Measurements from ENCODE around the gene HSPB7.
A peak's percentile ranks its signal among the peaks of the same experiment; 100 is the strongest.

Gene HSPB7

DNA sequence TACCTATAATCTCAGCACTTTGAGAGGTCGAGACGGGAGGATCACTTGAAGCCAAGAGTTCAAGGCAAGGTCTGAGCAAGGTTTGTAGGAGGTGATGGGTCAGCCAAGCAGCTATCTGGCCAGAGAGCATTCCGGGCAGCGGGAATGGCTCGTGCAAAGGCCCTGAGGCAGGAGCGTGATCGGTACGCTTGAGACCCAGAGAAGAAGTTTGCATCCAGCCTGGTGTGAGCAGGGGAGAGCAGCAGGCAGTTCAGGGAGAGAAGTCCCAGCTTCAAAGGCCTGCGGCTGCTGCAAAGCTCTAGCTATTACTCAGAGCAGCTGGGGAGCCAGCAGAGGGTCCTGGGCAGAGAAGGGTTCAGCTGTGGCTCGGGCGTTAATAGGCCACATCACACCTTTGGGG, 18.9 kb downstream of the HSPB7 start:
- in situ Hi-C loops (cut with MboI; ENCODE audit: low pct_unique_long_range_greater_than_20kb, low sequenced_read_pairs, unreplicated experiment), result loop anchor here (10.0 kb wide), 1 partner anchor 184 kb away; no protein-coding TSS in a partner anchor
- DNase-seq (ENCODE audit: low spot score), result no peak
- TF ChIP-seq, protein P1, sequence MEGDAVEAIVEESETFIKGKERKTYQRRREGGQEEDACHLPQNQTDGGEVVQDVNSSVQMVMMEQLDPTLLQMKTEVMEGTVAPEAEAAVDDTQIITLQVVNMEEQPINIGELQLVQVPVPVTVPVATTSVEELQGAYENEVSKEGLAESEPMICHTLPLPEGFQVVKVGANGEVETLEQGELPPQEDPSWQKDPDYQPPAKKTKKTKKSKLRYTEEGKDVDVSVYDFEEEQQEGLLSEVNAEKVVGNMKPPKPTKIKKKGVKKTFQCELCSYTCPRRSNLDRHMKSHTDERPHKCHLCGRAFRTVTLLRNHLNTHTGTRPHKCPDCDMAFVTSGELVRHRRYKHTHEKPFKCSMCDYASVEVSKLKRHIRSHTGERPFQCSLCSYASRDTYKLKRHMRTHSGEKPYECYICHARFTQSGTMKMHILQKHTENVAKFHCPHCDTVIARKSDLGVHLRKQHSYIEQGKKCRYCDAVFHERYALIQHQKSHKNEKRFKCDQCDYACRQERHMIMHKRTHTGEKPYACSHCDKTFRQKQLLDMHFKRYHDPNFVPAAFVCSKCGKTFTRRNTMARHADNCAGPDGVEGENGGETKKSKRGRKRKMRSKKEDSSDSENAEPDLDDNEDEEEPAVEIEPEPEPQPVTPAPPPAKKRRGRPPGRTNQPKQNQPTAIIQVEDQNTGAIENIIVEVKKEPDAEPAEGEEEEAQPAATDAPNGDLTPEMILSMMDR (IDR thresholded peaks at IDR 0.05; ENCODE audit: extremely low read depth, insufficient read depth, missing control alignments), result no peak

DNA sequence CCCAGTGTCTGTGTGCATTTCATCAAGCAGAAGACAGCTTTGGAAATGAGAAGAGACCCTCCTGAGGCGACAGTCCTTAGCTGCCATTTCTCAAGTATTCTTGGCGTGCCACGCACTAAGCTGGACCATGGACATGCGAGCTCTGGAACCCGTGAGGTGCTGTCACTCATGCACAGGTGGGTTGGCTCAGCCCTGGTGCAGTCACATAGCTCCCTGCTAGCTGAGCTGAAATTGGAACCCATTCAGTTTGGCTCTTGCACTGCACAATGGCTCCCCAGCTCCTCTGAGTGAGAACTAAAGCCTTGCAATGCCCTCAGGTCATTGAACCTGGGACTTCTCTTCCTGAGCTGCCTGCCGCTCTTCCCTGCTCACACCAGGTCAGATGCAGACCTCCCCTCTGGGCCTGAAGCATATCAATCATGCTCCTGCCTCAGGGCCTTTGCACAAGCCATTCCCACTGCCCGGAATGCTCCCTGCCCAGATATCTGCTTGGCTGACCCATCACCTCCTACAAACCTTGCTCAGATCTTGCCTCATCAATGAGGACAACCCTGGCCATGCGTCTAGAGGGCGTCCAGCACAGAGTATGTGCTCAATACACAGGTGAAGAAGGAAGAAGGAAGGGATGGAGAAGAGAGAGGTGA, 20.1 kb downstream of the HSPB7 start:
- in situ Hi-C loops (cut with MboI; ENCODE audit: low pct_unique_long_range_greater_than_20kb, low sequenced_read_pairs, unreplicated experiment), result loop anchor here (10.0 kb wide), 1 partner anchor 183 kb away; no protein-coding TSS in a partner anchor
- TF ChIP-seq, protein P1 (IDR thresholded peaks at IDR 0.05; ENCODE audit: extremely low read depth, insufficient read depth, missing control alignments), result no peak
- DNase-seq (ENCODE audit: low spot score), result no peak

DNA sequence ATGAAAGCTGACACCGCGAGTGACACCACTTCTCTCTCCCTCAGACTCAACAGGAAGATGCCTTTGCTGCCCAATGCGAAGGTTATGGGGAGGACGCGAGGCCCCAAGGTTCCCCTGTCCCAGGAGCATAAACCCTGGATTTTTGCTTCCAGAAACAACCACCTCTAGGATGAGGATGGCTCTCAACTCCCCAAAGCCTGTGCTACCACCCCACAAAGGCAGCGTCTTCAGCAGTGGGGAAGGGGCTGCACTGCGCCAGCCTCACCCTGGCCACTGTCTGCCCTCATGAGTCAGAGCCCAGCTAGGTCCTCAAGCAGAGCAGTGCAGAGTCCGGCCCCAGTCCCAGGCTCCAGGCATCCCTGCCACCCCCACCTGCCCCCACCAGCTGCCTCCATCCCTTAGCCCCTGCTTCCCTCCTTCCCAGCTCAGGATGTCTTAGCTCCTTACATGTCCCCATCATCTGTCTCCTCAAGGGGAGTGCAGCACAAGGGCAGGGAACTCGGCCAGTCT, 20.7 kb downstream of the HSPB7 start:
- no peak for DNase-seq (ENCODE audit: low spot score)
- in situ Hi-C loops (cut with MboI; ENCODE audit: low pct_unique_long_range_greater_than_20kb, low sequenced_read_pairs, unreplicated experiment), result loop anchor here (10.0 kb wide), 1 partner anchor 182 kb away; no protein-coding TSS in a partner anchor
- TF ChIP-seq, protein P1 (IDR thresholded peaks at IDR 0.05; ENCODE audit: extremely low read depth, insufficient read depth, missing control alignments), result no peak

GRCh38 chr1:15994590-15995351, 23.1 kb downstream of the HSPB7 start:
- TF ChIP-seq, protein P1 (IDR thresholded peaks at IDR 0.05; ENCODE audit: extremely low read depth, insufficient read depth, missing control alignments), result peak; percentile 89
- DNase-seq (ENCODE audit: low spot score), result peak; percentile 69
- in situ Hi-C loops (cut with MboI; ENCODE audit: low pct_unique_long_range_greater_than_20kb, low sequenced_read_pairs, unreplicated experiment), result loop anchor here (10.0 kb wide), 1 partner anchor 180 kb away; no protein-coding TSS in a partner anchor

GRCh38 chr1:15994081-15994480, 23.8 kb downstream of the HSPB7 start:
- in situ Hi-C loops (cut with MboI; ENCODE audit: low pct_unique_long_range_greater_than_20kb, low sequenced_read_pairs, unreplicated experiment), result loop anchor here (10.0 kb wide), 1 partner anchor 179 kb away; no protein-coding TSS in a partner anchor
- TF ChIP-seq, protein P1 (IDR thresholded peaks at IDR 0.05; ENCODE audit: extremely low read depth, insufficient read depth, missing control alignments), result no peak

DNA sequence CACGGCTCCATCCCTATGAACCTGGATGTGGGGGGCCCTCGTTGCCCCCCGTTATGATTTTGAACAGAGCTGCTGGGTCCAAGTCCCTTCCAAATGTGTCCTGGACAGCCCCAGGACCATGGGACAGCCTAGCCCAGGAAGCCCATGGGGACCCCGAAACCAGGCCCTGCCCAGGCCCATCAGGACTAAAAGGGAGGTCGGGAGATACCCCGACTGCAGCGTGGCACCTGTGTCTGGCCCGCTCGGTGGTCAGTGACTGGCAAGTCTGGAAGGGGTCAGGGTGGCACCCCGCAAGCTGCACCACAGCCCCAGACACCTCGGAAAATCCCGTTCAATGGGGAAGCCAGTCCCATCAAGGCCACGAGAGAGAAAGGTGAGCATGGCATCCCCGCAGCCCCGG, 24.2 kb downstream of the HSPB7 start:
- DNase-seq (ENCODE audit: low spot score), result no peak
- in situ Hi-C loops (cut with MboI; ENCODE audit: low pct_unique_long_range_greater_than_20kb, low sequenced_read_pairs, unreplicated experiment), result loop anchor here (10.0 kb wide), 1 partner anchor 179 kb away; no protein-coding TSS in a partner anchor
- TF ChIP-seq, protein P1 (IDR thresholded peaks at IDR 0.05; ENCODE audit: extremely low read depth, insufficient read depth, missing control alignments), result no peak

More at GRCh38 chr1:15994081-15994480, 23.8 kb downstream of the HSPB7 start:
- no peak for DNase-seq (ENCODE audit: low spot score)

Measured in GM13977 (cell line).